Psoas muscle (tissue), 8 donors: ENCODE measurements around the gene PPP2CA. TPM values are rescaled to one million over a fixed set of nuclear protein-coding genes. Genes with fewer than 3 reads are reported as not detected.

Experiments used
- ATAC-seq, 4 donors: fragments of 200-7000 bp; cut with Tn5 transposase; one replicate each; pipeline ENCODE4 v1.9.1; 2020; ENCODE audit warnings: moderate library complexity in 3 of 4, mild to moderate bottlenecking in 2 of 4
- DNase-seq, 2 donors: peaks; one replicate each; pipeline ENCODE4 v3.0.0-alpha.2; 2020
- H3K27ac ChIP-seq: fragments of 200-600 bp; one replicate; pipeline ENCODE4 v1.8.0; 2022
- H3K27me3 ChIP-seq, 3 donors: fragments of 200-600 bp in 1 of 3; one replicate each; pipeline versions ENCODE4 v1.6.1 to v1.8.0; 2013 to 2022; ENCODE audit warnings: low read length in 2 of 3, mild to moderate bottlenecking in 2 of 3, moderate library complexity in 1 of 3; ENCODE audit not compliant: insufficient read depth in 3 of 3
- H3K36me3 ChIP-seq, 2 donors: fragments of 200-600 bp in 1 of 2; one replicate each; pipeline versions ENCODE4 v1.6.1 to v1.8.0; 2013 to 2022; ENCODE audit warnings: low read depth in 1 of 2, mild to moderate bottlenecking in 1 of 2, moderate library complexity in 1 of 2; ENCODE audit not compliant: insufficient read depth in 1 of 2
- H3K4me1 ChIP-seq: fragments of 200-600 bp; one replicate; pipeline ENCODE4 v1.8.0; 2022
- H3K4me3 ChIP-seq: fragments of 200-600 bp; one replicate; pipeline ENCODE4 v1.8.0; 2022; ENCODE audit warnings: mild to moderate bottlenecking
- H3K9me3 ChIP-seq: fragments of 200-600 bp; one replicate; pipeline ENCODE4 v1.8.0; 2022
- CTCF ChIP-seq: fragments of 200-600 bp; IDR thresholded peaks from one replicate; pipeline ENCODE4 v1.8.0; 2022; ENCODE audit warnings: antibody characterized with exemption
- WGBS, 3 donors: extraction: QIAGEN DNeasy Blood & Tissue Kit; methylation state at CpG; one replicate each; pipeline versions ENCODE4 v1.1.6 to v1.1.7; 2013; 5-methylcytosine and 5-hydroxymethylcytosine counted together
- intact Hi-C, 2 donors: fragments of 100-400 bp; cut with DNase I; formaldehyde crosslinking; loops; one replicate each; pipeline versions ENCODE4 v1.11.0 to v1.14.2; 2022
- long read RNA-seq, 2 donors: library from polyadenylated mRNA; unstranded; transcript quantifications; one replicate each; pipeline ENCODE4 v2.0.0, GENCODE V29; 2021
- polyA plus RNA-seq, 3 donors: library from polyadenylated mRNA; stranded (reverse); fragments of 200-250 nt; gene quantifications; one replicate each; pipeline ENCODE4 v1.2.3, GENCODE V29; 2013
- total RNA-seq, 4 donors: library from RNA; stranded (reverse); fragmentation: NEBNext Ultra II Directional in 2 of 4; extraction: Animal tissue kit (Norgen Biotek cat#: 25700) in 2 of 4; gene quantifications; one replicate each; pipeline versions ENCODE4 v1.2.1 to v1.2.4, GENCODE V29; 2021 to 2023
- donor health status: healthy with polysubstance abuse.
- donor health status: DM: no; HTN: no; CAD: no; lungs with moderate emphysema.
- donor health status: Bipolar disorder and iron deficiency.
- donor health status: healthy.
- donor health status: DM: yes; HTN: yes; CAD: no.
- donor health status: DM: no; HTN: no; CAD: no.
- donor health status: DM: no; HTN: no; CAD: no.
- donor health status: DM: yes; HTN: yes; CAD: no.

PPP2CA gene
- total RNA-seq (100 to 1,000 TPM; 107 to 140 (median 123) TPM), polyA plus RNA-seq (100 to 1,000 TPM in 1 of 3 donors, 10 to 100 TPM in 2; 53.0 to 105 (median 95.3) TPM)
- long read RNA-seq, donor 1, full-length matches to known transcripts = 155 of 165 reads
- long read RNA-seq, donor 1, partial matches to known transcripts = 1 of 165 reads
- long read RNA-seq, donor 1, other reads (novel, unspliced or antisense) = 9 of 165 reads
- long read RNA-seq, donor 2, full-length matches to known transcripts = 255 of 268 reads
- long read RNA-seq, donor 2, partial matches to known transcripts = 4 of 268 reads
- long read RNA-seq, donor 2, other reads (novel, unspliced or antisense) = 9 of 268 reads

GRCh38 chr5:134225780-134226440 lies at the start of gene PPP2CA:
Gene PPP2CA, minus strand, starts transcription at chr5:134226073. Its CDS starts 212 bp downstream, at chr5:134225861.
- Histone ChIP-seq H3K4me1 (peaks cover 42% of the 10 kb centered on the region), H3K36me3 (peaks cover 0 to 4% of the 10 kb centered on the region in 2 donors), H3K4me3 (peak within 1 kb of the TSS; percentile 87), H3K27ac (peak within 1 kb of the TSS; percentile 100), H3K9me3 (no peaks in the 10 kb centered on the region), H3K27me3 (no peaks in the 10 kb centered on the region)
- ATAC-seq = peak; percentile 90 to 94 (median 92)
- TF ChIP-seq CTCF = no peak
- 0 to 1% (median 0%) methylated on average over 49 to 73 of the region's 73 CpGs for WGBS, 3 donors
- intact Hi-C loops = loop anchor here (2.0 to 5.0 kb wide), 2 partner anchors 15 to 34 kb away; no protein-coding TSS in a partner anchor
- DNase-seq = peak; percentile 99 to 100

- DNase-seq (no peak), ATAC-seq (peak in 3 of 4 donors; percentile 11 to 95 (median 75))
- no peak overlapping the region for H3K4me3 ChIP-seq
- no peaks in the 10 kb centered on the region for H3K36me3 ChIP-seq
- no peaks in the 10 kb centered on the region for H3K27me3 ChIP-seq
- no peaks in the 10 kb centered on the region for H3K9me3 ChIP-seq
- intact Hi-C loops = no loop called here
- no peak for TF ChIP-seq CTCF
- H3K27ac ChIP-seq = no peak overlapping the region
- H3K4me1 ChIP-seq = no peaks in the 10 kb centered on the region
- WGBS, 3 donors = 58 to 67% (median 63%) methylated on average over 3 of the region's 3 CpGs
These were observed 47.9 kb upstream of the PPP2CA start for GRCh38 chr5:134273642-134274395.

GRCh38 chr5:134271059-134271458 lies 45.2 kb upstream of the PPP2CA start:
- Histone ChIP-seq H3K27me3 (no peaks in the 10 kb centered on the region), H3K27ac (no peak overlapping the region), H3K9me3 (no peaks in the 10 kb centered on the region), H3K36me3 (no peaks in the 10 kb centered on the region), H3K4me3 (no peak overlapping the region), H3K4me1 (no peaks in the 10 kb centered on the region)
- DNase-seq (no peak), ATAC-seq (no peak)
- no peak for TF ChIP-seq CTCF
- 90 to 96% (median 90%) methylated on average over 1 of the region's 1 CpG for WGBS, 3 donors
- intact Hi-C loops = no loop called here

GRCh38 chr5:134268919-134269318 lies 43.0 kb upstream of the PPP2CA start:
- Histone ChIP-seq H3K27ac (no peak overlapping the region), H3K27me3 (no peaks in the 10 kb centered on the region), H3K9me3 (no peaks in the 10 kb centered on the region), H3K36me3 (no peaks in the 10 kb centered on the region), H3K4me1 (no peaks in the 10 kb centered on the region), H3K4me3 (no peak overlapping the region)
- TF ChIP-seq CTCF = no peak
- ATAC-seq (no peak), DNase-seq (no peak)
- 95 to 96% (median 96%) methylated on average over 4 of the region's 4 CpGs for whole genome bisulfite sequencing, 3 donors
- intact Hi-C loops = no loop called here
